Peyer's patch (tissue), 4 donors: Measurements from ENCODE around the gene UBE2D2.

Source experiments
- CTCF ChIP-seq, 6 experiments: fragments of 450-650 bp in 4 of 6; fragments of 200-600 bp in 2 of 6; sonication (generic) in 1 of 6; IDR thresholded peaks; one replicate each; pipeline ENCODE4 v1.5.1; 2017 to 2019; ENCODE audit warnings: antibody characterized with exemption in 6 of 6, mild to moderate bottlenecking in 3 of 6, moderate library complexity in 1 of 6
- POLR2A ChIP-seq, 2 donors: fragments of 450-650 bp; IDR thresholded peaks; one replicate each; pipeline ENCODE4 v1.5.1; 2017; ENCODE audit warnings: antibody characterized with exemption in 2 of 2, mild to moderate bottlenecking in 2 of 2, moderate library complexity in 2 of 2

GRCh38 chr5:139652788-139653241 is 91.7 kb downstream of the UBE2D2 start:
- TF ChIP-seq CTCF (IDR thresholded peaks at IDR 0.05), result peak in 1 of 6 experiments; percentile 4
- no peak for TF ChIP-seq POLR2A (IDR thresholded peaks at IDR 0.05)
